HepG2 (cell line): ENCODE results near the gene WDR53. TPM values are rescaled to one million over a fixed set of nuclear protein-coding genes. Genes with fewer than 3 reads are reported as not detected.

Source experiments
- DNMT1 ChIP-seq: sonication (generic); formaldehyde crosslinking; IDR thresholded peaks from 2 replicates; pipeline ENCODE4 v1.5.1; 2020; ENCODE audit warnings: mild to moderate bottlenecking, missing genetic modification reagents
- MLXIP ChIP-seq: sonication (generic); formaldehyde crosslinking; IDR thresholded peaks from 2 replicates; pipeline ENCODE4 v1.9.0; 2021; ENCODE audit warnings: missing genetic modification reagents, borderline replicate concordance
- NFYC ChIP-seq: IDR thresholded peaks from 2 replicates; pipeline ENCODE4 v1.6.1; 2016; ENCODE audit warnings: missing genetic modification reagents, missing compliant biosample characterization
- PLRG1 ChIP-seq: fragments of 450-650 bp; conservative IDR thresholded peaks from 2 replicates; pipeline ENCODE4 v1.6.1; 2016
- PREB ChIP-seq: sonication (generic); formaldehyde crosslinking; IDR thresholded peaks from 2 replicates; pipeline ENCODE4 v1.4.0; 2020; ENCODE audit warnings: missing genetic modification reagents
- RFXANK ChIP-seq: IDR thresholded peaks from 2 replicates; pipeline ENCODE4 v1.6.1; 2016
- ZFX ChIP-seq: sonication (generic); formaldehyde crosslinking; IDR thresholded peaks from 2 replicates; pipeline ENCODE4 v1.4.0; 2020; ENCODE audit warnings: mild to moderate bottlenecking, low read depth, missing genetic modification reagents, moderate library complexity
- ZGPAT ChIP-seq: IDR thresholded peaks from 2 replicates; pipeline ENCODE4 v1.6.1; 2016; ENCODE audit warnings: mild to moderate bottlenecking
- ZKSCAN5 ChIP-seq: sonication (generic); formaldehyde crosslinking; IDR thresholded peaks from 2 replicates; pipeline ENCODE4 v1.5.1; 2020; ENCODE audit warnings: mild to moderate bottlenecking, missing genetic modification reagents
- ZNF652 ChIP-seq: IDR thresholded peaks from 2 replicates; pipeline ENCODE4 v1.6.1; 2016; ENCODE audit warnings: low read depth, borderline replicate concordance
- ZNF687 ChIP-seq: sonication (generic); formaldehyde crosslinking; IDR thresholded peaks from 2 replicates; pipeline ENCODE4 v1.5.1; 2020; ENCODE audit warnings: mild to moderate bottlenecking, missing genetic modification reagents, moderate library complexity
- polyA plus RNA-seq, 8 experiments: library from polyadenylated mRNA; depleted of rRNA in 3 of 8; stranded (reverse) in 7 of 8; unstranded in 1 of 8; fragments of >200 nt; fragmentation: Illumina TruSeq in 4 of 8; extraction: Trizol in 4 of 8; gene quantifications; 2 replicates each; pipeline versions ENCODE4 v1.2.1 to v1.2.3, GENCODE V29; 2011 to 2016; ENCODE audit warnings: low read depth in 4 of 8, missing spikeins in 1 of 8, mixed read lengths in 1 of 8; ENCODE audit not compliant: insufficient read depth in 1 of 8
- total RNA-seq, 5 experiments: library from RNA; depleted of rRNA; stranded (reverse); fragments of >200 nt; fragmentation: Illumina TruSeq; extraction: Trizol; gene quantifications; 2 replicates each; pipeline ENCODE4 v1.2.3, GENCODE V29; 2016; ENCODE audit warnings: low read depth in 1 of 5
- TF ChIP-seq, protein P1 (sequence below): sonication (generic); formaldehyde crosslinking; IDR thresholded peaks from 2 replicates; pipeline ENCODE4 v1.4.0; 2020; ENCODE audit warnings: missing genetic modification reagents
- TF ChIP-seq, protein P2 (sequence below): sonication (generic); formaldehyde crosslinking; IDR thresholded peaks from 2 replicates; pipeline ENCODE4 v1.5.1; 2020; ENCODE audit warnings: missing genetic modification reagents, mild to moderate bottlenecking, borderline replicate concordance

The WDR53 gene
- total and polyA plus RNA-seq, 2 of the 13 experiments (the other 11 are each of a cell fraction or from before 2014, with no cell fraction given) = 3.5 to 7.7 TPM

DNA sequence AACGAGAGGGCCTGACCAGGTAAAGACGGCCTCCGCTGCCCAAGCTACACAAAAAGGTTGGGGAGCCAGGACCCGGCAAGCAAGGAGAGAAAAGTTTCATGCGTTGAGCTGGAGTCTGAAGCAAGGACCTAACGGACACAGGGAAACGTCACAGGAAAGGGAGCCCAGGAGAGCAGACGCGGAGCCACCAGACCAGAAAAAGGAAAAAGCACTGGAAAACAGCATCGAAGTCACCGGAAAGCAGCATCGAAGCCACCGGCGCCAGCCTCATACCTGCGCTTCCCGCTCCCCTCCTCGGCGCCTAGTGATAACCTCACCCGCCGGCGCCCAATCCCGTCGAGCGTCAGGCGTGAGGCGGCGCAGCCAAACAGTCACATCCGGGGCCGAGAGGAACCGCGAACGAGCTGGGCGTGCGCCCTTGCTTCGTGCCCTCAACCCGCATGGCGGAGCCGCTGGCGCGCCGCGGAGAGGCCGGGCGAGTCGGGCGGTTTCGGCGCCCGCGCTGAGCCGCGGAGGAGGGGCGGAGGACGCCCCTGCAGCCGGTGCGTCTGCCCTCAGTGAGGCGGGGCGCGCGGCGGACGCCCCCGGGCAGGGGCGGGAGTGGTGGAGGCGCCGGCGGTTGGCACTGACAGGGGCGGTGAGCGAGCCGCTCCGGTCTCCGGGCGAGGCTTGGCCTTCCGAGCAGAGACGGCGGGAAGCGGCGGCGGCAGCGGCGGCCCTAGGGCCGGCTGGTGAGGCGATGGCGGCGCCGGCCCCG lies at the start of gene WDR53, which contains the start of gene FBXO45 (continued):
- no peak for TF ChIP-seq PLRG1
- TF ChIP-seq ZNF687 (CRISPR knock-in tag) = peak; percentile 89
- no peak for TF ChIP-seq ZKSCAN5 (CRISPR knock-in tag)
- peak; percentile 86; the same call in 1 of the 2 replicates for TF ChIP-seq RFXANK (CRISPR knock-in tag)
- TF ChIP-seq DNMT1 = 0 out of 2 replicates have a peak, but pooled peaks have one; percentile 21
- TF ChIP-seq, protein P1, sequence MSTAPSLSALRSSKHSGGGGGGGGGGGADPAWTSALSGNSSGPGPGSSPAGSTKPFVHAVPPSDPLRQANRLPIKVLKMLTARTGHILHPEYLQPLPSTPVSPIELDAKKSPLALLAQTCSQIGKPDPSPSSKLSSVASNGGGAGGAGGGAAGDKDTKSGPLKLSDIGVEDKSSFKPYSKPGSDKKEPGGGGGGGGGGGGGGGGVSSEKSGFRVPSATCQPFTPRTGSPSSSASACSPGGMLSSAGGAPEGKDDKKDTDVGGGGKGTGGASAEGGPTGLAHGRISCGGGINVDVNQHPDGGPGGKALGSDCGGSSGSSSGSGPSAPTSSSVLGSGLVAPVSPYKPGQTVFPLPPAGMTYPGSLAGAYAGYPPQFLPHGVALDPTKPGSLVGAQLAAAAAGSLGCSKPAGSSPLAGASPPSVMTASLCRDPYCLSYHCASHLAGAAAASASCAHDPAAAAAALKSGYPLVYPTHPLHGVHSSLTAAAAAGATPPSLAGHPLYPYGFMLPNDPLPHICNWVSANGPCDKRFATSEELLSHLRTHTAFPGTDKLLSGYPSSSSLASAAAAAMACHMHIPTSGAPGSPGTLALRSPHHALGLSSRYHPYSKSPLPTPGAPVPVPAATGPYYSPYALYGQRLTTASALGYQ = 0 out of 2 replicates have a peak, but pooled peaks have one; percentile 47
- TF ChIP-seq MLXIP (CRISPR knock-in tag) = no peak; the same call in 1 of the 2 replicates
- TF ChIP-seq PREB (CRISPR knock-in tag) = 0 out of 2 replicates have a peak, but pooled peaks have one; percentile 20
- peak; percentile 95 for TF ChIP-seq NFYC (CRISPR knock-in tag)
- no peak for TF ChIP-seq ZNF652 (CRISPR knock-in tag)
- TF ChIP-seq ZGPAT = peak; percentile 84
- TF ChIP-seq ZFX = peak; percentile 85
- TF ChIP-seq, protein P2, sequence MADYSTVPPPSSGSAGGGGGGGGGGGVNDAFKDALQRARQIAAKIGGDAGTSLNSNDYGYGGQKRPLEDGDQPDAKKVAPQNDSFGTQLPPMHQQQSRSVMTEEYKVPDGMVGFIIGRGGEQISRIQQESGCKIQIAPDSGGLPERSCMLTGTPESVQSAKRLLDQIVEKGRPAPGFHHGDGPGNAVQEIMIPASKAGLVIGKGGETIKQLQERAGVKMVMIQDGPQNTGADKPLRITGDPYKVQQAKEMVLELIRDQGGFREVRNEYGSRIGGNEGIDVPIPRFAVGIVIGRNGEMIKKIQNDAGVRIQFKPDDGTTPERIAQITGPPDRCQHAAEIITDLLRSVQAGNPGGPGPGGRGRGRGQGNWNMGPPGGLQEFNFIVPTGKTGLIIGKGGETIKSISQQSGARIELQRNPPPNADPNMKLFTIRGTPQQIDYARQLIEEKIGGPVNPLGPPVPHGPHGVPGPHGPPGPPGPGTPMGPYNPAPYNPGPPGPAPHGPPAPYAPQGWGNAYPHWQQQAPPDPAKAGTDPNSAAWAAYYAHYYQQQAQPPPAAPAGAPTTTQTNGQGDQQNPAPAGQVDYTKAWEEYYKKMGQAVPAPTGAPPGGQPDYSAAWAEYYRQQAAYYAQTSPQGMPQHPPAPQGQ (CRISPR knock-in tag) = peak; percentile 53; the same call in 1 of the 2 replicates
